GM21390 (cell line): Measurements from ENCODE around the gene RNPEPL1.

Source experiments
- ATAC-seq: cut with Tn5 transposase; IDR thresholded peaks from one replicate; pipeline ENCODE4 v1.9.1; 2021; ENCODE audit not compliant: unreplicated experiment

RNPEPL1 gene

GRCh38 chr2:240576036-240576435 is 7.8 kb downstream of the RNPEPL1 start:
- ATAC-seq: no peak

- ATAC-seq: no peak
These were observed 8.3 kb downstream of the RNPEPL1 start for GRCh38 chr2:240576436-240577205.

GRCh38 chr2:240577281-240578109 is 9.2 kb downstream of the RNPEPL1 start:
- no peak for ATAC-seq

GRCh38 chr2:240578110-240578450 is 9.8 kb downstream of the RNPEPL1 start:
- no peak for ATAC-seq

- no peak for ATAC-seq
These were observed 10.2 kb downstream of the RNPEPL1 start for GRCh38 chr2:240578488-240578887.

- ATAC-seq: no peak
These were observed 10.9 kb downstream of the RNPEPL1 start for GRCh38 chr2:240579071-240579762.

GRCh38 chr2:240579771-240580614 is 11.7 kb downstream of the RNPEPL1 start:
- no peak for ATAC-seq

- ATAC-seq: no peak
These were observed 13.5 kb downstream of the RNPEPL1 start for GRCh38 chr2:240581811-240582210.

- no peak for ATAC-seq
These were observed 14.5 kb downstream of the RNPEPL1 start for GRCh38 chr2:240582781-240583180.

- no peak for ATAC-seq
These were observed 15.5 kb downstream of the RNPEPL1 start for GRCh38 chr2:240583774-240584173.

- ATAC-seq: peak; percentile 59
These were observed 16.3 kb downstream of the RNPEPL1 start for GRCh38 chr2:240584486-240585031.

GRCh38 chr2:240585101-240585500 is 16.8 kb downstream of the RNPEPL1 start:
- peak; percentile 30 for ATAC-seq

GRCh38 chr2:240585681-240586197 is 17.5 kb downstream of the RNPEPL1 start:
- ATAC-seq: no peak

- ATAC-seq: peak; percentile 58
These were observed 18.1 kb downstream of the RNPEPL1 start, which contains the start of gene CAPN10 for GRCh38 chr2:240586198-240586918. Gene CAPN10, plus strand, starts transcription at chr2:240586734. Its CDS starts 178 bp downstream, at chr2:240586912.

GRCh38 chr2:240586919-240587800 is 18.9 kb downstream of the RNPEPL1 start:
- peak; percentile 3 for ATAC-seq

GRCh38 chr2:240588006-240588655 is 19.8 kb downstream of the RNPEPL1 start:
- no peak for ATAC-seq

GRCh38 chr2:240588669-240589068 is 20.4 kb downstream of the RNPEPL1 start:
- no peak for ATAC-seq

- no peak for ATAC-seq
These were observed 21.1 kb downstream of the RNPEPL1 start for GRCh38 chr2:240589375-240589774.
